ENCODE results near the gene CCDC32. TPM values are rescaled to one million over a fixed set of nuclear protein-coding genes. Genes with fewer than 3 reads are reported as not detected.

The CCDC32 gene
- total RNA-seq, 4 donors from 2014 or later = 11.9 to 24.2 (median 17.2) TPM

DNA sequence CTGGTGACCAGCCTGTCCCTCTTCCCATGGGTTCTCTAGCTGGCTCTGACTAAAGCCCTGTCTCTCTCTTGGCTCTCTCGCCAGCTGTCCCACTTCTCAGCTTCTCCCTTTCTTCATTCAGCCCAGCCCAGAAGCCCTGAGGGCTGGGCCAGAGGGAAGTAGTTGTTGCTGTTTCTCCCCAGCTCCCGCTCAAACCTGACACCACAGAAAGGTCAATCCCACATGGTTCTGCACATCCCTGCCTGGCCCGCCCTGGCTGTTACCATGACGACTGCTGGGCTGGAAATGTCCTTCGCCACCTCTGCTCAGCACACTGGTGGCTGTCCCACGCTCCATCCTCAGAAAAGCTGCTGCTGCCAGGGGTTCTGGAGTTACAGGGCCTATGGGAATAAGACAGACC, 25.9 kb downstream of the CCDC32 start:
- TF ChIP-seq, protein P1, sequence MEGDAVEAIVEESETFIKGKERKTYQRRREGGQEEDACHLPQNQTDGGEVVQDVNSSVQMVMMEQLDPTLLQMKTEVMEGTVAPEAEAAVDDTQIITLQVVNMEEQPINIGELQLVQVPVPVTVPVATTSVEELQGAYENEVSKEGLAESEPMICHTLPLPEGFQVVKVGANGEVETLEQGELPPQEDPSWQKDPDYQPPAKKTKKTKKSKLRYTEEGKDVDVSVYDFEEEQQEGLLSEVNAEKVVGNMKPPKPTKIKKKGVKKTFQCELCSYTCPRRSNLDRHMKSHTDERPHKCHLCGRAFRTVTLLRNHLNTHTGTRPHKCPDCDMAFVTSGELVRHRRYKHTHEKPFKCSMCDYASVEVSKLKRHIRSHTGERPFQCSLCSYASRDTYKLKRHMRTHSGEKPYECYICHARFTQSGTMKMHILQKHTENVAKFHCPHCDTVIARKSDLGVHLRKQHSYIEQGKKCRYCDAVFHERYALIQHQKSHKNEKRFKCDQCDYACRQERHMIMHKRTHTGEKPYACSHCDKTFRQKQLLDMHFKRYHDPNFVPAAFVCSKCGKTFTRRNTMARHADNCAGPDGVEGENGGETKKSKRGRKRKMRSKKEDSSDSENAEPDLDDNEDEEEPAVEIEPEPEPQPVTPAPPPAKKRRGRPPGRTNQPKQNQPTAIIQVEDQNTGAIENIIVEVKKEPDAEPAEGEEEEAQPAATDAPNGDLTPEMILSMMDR (IDR thresholded peaks at IDR 0.05 in 4 of 5, conservative IDR thresholded peaks at IDR 0.05 in 1 of 5) = no peak
- TF ChIP-seq POLR2A (IDR thresholded peaks at IDR 0.05) = no peak

DNA sequence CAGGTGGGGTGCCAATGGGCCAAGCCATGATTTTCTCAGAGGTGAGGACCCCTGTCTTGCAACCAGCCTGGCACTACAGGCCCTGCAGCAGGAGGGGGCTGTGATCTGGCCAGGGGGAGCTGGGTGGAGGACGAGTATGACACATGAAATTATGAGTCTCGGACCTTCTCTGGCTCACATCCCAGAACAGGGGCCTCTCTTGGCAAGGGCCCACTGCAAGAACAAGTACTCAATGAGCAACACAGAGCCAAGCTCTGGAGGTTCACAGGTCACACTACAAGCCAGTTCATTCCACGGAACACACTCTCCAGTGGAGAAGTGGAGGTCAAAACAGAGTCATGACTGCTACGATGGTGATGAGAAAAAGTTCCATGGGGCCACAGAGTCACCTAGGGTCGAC, 28.3 kb downstream of the CCDC32 start:
- H3K27me3 ChIP-seq = no peaks in the 10 kb centered on the region
- no peak overlapping the region for H3K4me3 ChIP-seq
- no peak for ATAC-seq
- intact Hi-C loops (cut with DNase I; ENCODE audit: low total_unique reads) = no loop called here
- H3K4me1 ChIP-seq = no peaks in the 10 kb centered on the region
- no peaks in the 10 kb centered on the region for H3K9me3 ChIP-seq
- TF ChIP-seq, protein P1 (IDR thresholded peaks at IDR 0.05 in 4 of 5, conservative IDR thresholded peaks at IDR 0.05 in 1 of 5) = no peak
- no peak for TF ChIP-seq POLR2A (IDR thresholded peaks at IDR 0.05)
- in situ Hi-C loops (cut with MboI; ENCODE audit: low sequenced_read_pairs in 4 of 4) = loop anchor here in 1 of 4 donors (10.0 kb wide), 1 partner anchor 58 kb away; the partner anchor contains the start of gene KNL1
- H3K27ac ChIP-seq = no peak overlapping the region
- DNase-seq = no peak
- no peaks in the 10 kb centered on the region for H3K36me3 ChIP-seq

More for the DNA sequence above, 25.9 kb downstream of the CCDC32 start:
- H3K27ac ChIP-seq = no peak overlapping the region
- in situ Hi-C loops (cut with MboI; ENCODE audit: low sequenced_read_pairs in 4 of 4) = loop anchor here in 1 of 4 donors (10.0 kb wide), 1 partner anchor 56 kb away; the partner anchor contains the start of gene KNL1
- intact Hi-C loops (cut with DNase I; ENCODE audit: low total_unique reads) = no loop called here
- no peak for ATAC-seq
- H3K4me3 ChIP-seq = no peak overlapping the region
- no peaks in the 10 kb centered on the region for H3K4me1 ChIP-seq
- H3K9me3 ChIP-seq = no peaks in the 10 kb centered on the region
- DNase-seq = no peak
- H3K27me3 ChIP-seq = no peaks in the 10 kb centered on the region
- H3K36me3 ChIP-seq = no peaks in the 10 kb centered on the region

DNA sequence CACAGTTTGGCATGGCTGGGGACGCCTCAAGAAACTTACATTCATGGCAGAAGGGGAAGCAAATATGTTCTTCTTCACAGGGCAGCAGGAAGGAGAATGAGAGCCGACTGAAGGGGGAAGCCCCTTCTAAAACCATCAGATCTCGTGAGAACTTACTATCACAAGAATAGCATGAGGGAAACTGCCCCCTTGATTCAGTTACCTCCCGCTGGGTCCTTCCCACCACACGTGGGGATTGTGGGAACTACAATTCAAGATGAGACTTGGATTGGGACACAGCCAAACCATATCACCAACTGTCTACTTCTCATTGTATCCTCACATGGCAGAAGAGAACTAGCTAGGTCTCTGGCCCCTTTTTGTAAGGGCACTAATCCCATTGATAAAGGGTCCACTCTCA, 30.5 kb downstream of the CCDC32 start:
- in situ Hi-C loops (cut with MboI; ENCODE audit: low sequenced_read_pairs in 4 of 4) = loop anchor here in 1 of 4 donors (10.0 kb wide), 1 partner anchor 60 kb away; the partner anchor contains the start of gene KNL1
- no peak for TF ChIP-seq POLR2A (IDR thresholded peaks at IDR 0.05)
- TF ChIP-seq, protein P1 (IDR thresholded peaks at IDR 0.05 in 4 of 5, conservative IDR thresholded peaks at IDR 0.05 in 1 of 5) = no peak

DNA sequence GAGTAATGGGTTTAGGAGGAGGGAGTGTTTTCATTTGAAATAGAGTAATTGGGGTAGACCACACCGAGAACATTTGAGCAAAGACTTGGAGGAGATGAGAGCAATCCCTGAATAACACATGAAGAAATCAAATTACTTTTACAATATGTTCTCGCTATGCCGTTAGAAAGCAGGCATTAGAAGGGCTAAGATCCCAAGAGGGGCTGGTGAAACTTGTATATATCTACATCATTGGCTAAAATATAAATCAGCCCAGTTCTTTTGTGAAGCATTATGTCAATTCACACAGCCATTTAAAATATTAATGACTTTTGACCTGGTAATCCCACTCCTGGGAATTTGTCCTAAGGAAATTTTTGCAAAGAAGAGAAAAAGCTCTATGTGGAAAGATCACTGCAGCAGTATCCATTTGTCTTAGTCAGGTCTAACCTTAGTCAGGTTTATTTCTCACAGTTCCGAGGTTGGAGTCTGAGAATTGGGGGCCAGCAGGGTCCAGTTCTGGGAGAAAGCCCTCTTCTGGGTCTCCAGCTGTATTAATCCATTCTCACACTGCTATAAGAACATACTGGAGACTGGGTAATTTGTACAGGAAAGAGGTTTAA, 31.0 kb downstream of the CCDC32 start:
- in situ Hi-C loops (cut with MboI; ENCODE audit: low sequenced_read_pairs in 4 of 4) = loop anchor here in 1 of 4 donors (10.0 kb wide), 1 partner anchor 61 kb away; the partner anchor contains the start of gene KNL1
- ATAC-seq = no peak

More for the DNA sequence above, 30.5 kb downstream of the CCDC32 start:
- no peak for DNase-seq
- no peaks in the 10 kb centered on the region for H3K36me3 ChIP-seq
- H3K27ac ChIP-seq = no peak overlapping the region
- H3K4me3 ChIP-seq = no peak overlapping the region
- intact Hi-C loops (cut with DNase I; ENCODE audit: low total_unique reads) = no loop called here
- no peak for ATAC-seq
- H3K9me3 ChIP-seq = no peaks in the 10 kb centered on the region
- H3K27me3 ChIP-seq = no peaks in the 10 kb centered on the region
- H3K4me1 ChIP-seq = no peaks in the 10 kb centered on the region

More for the DNA sequence above, 31.0 kb downstream of the CCDC32 start:
- Histone ChIP-seq H3K9me3 (no peaks in the 10 kb centered on the region), H3K4me3 (no peak overlapping the region), H3K36me3 (no peaks in the 10 kb centered on the region), H3K4me1 (no peaks in the 10 kb centered on the region), H3K27me3 (no peaks in the 10 kb centered on the region), H3K27ac (no peak overlapping the region)
- intact Hi-C loops (cut with DNase I; ENCODE audit: low total_unique reads) = no loop called here
- DNase-seq = no peak
- TF ChIP-seq, protein P1 (IDR thresholded peaks at IDR 0.05 in 4 of 5, conservative IDR thresholded peaks at IDR 0.05 in 1 of 5) = no peak
- TF ChIP-seq POLR2A (IDR thresholded peaks at IDR 0.05) = no peak
